ENCODE measurements around the gene TEX11.
"Not testable (repeated sequence)": the region's sequence is repeated elsewhere in the genome, so short reads cannot be mapped to it uniquely, and the experiment has no call there.

Gene TEX11

GRCh38 chrX:70621743-70622142, 286.8 kb downstream of the TEX11 start:
- no peaks in the 10 kb centered on the region for H3K36me3 ChIP-seq (ENCODE audit: control insufficient read depth in 5 of 5, insufficient read depth in 5 of 5, low read length in 5 of 5)

GRCh38 chrX:70618467-70618866, 290.0 kb downstream of the TEX11 start:
- H3K36me3 ChIP-seq (ENCODE audit: control insufficient read depth in 5 of 5, insufficient read depth in 5 of 5, low read length in 5 of 5), result no peaks in the 10 kb centered on the region
- no peak overlapping the region for H3K4me3 ChIP-seq (ENCODE audit: low read depth in 1 of 5, low read length in 5 of 5)

More at GRCh38 chrX:70621743-70622142, 286.8 kb downstream of the TEX11 start:
- peaks cover 0 to 14% (median 0%) of the 10 kb centered on the region in 5 donors for H3K27me3 ChIP-seq (ENCODE audit: control insufficient read depth in 5 of 5, insufficient read depth in 4 of 5, low read length in 5 of 5)
- no peak overlapping the region for H3K4me3 ChIP-seq (ENCODE audit: low read depth in 1 of 5, low read length in 5 of 5)
- H3K9ac ChIP-seq (ENCODE audit: low read length in 5 of 5), result no peak overlapping the region
- H3K9me3 ChIP-seq (ENCODE audit: control insufficient read depth in 5 of 5, low read length in 5 of 5), result no peaks in the 10 kb centered on the region
- no peaks in the 10 kb centered on the region for H3K4me1 ChIP-seq (ENCODE audit: control insufficient read depth in 5 of 5, insufficient read depth in 5 of 5, low read length in 5 of 5)
- no peak overlapping the region for H3K27ac ChIP-seq (ENCODE audit: low read depth, low read length)

GRCh38 chrX:70613295-70613694, 295.2 kb downstream of the TEX11 start:
- H3K4me3 ChIP-seq (ENCODE audit: low read depth in 1 of 5, low read length in 5 of 5), result no peak overlapping the region

More at GRCh38 chrX:70618467-70618866, 290.0 kb downstream of the TEX11 start:
- Histone ChIP-seq H3K27me3 (ENCODE audit: control insufficient read depth in 5 of 5, insufficient read depth in 4 of 5, low read length in 5 of 5) (peaks cover 0 to 17% (median 2%) of the 10 kb centered on the region in 5 donors), H3K4me1 (ENCODE audit: control insufficient read depth in 5 of 5, insufficient read depth in 5 of 5, low read length in 5 of 5) (no peaks in the 10 kb centered on the region), H3K27ac (ENCODE audit: low read depth, low read length) (no peak overlapping the region), H3K9ac (ENCODE audit: low read length in 5 of 5) (no peak overlapping the region), H3K9me3 (ENCODE audit: control insufficient read depth in 5 of 5, low read length in 5 of 5) (no peaks in the 10 kb centered on the region)

GRCh38 chrX:70605352-70605751, 303.2 kb downstream of the TEX11 start:
- H3K9me3 ChIP-seq (ENCODE audit: control insufficient read depth in 5 of 5, low read length in 5 of 5), result no peaks in the 10 kb centered on the region
- no peak overlapping the region for H3K9ac ChIP-seq (ENCODE audit: low read length in 5 of 5)
- no peaks in the 10 kb centered on the region for H3K27me3 ChIP-seq (ENCODE audit: control insufficient read depth in 5 of 5, insufficient read depth in 4 of 5, low read length in 5 of 5)
- no peaks in the 10 kb centered on the region for H3K36me3 ChIP-seq (ENCODE audit: control insufficient read depth in 5 of 5, insufficient read depth in 5 of 5, low read length in 5 of 5)
- no peak overlapping the region for H3K27ac ChIP-seq (ENCODE audit: low read depth, low read length)
- H3K4me1 ChIP-seq (ENCODE audit: control insufficient read depth in 5 of 5, insufficient read depth in 5 of 5, low read length in 5 of 5), result no peaks in the 10 kb centered on the region
- H3K4me3 ChIP-seq (ENCODE audit: low read depth in 1 of 5, low read length in 5 of 5), result no peak overlapping the region

More at GRCh38 chrX:70613295-70613694, 295.2 kb downstream of the TEX11 start:
- H3K9me3 ChIP-seq (ENCODE audit: control insufficient read depth in 5 of 5, low read length in 5 of 5), result no peaks in the 10 kb centered on the region
- H3K36me3 ChIP-seq (ENCODE audit: control insufficient read depth in 5 of 5, insufficient read depth in 5 of 5, low read length in 5 of 5), result no peaks in the 10 kb centered on the region
- no peak overlapping the region for H3K9ac ChIP-seq (ENCODE audit: low read length in 5 of 5)
- H3K27me3 ChIP-seq (ENCODE audit: control insufficient read depth in 5 of 5, insufficient read depth in 4 of 5, low read length in 5 of 5), result peaks cover 0 to 21% (median 7%) of the 10 kb centered on the region in 5 donors
- H3K27ac ChIP-seq (ENCODE audit: low read depth, low read length), result no peak overlapping the region
- no peaks in the 10 kb centered on the region for H3K4me1 ChIP-seq (ENCODE audit: control insufficient read depth in 5 of 5, insufficient read depth in 5 of 5, low read length in 5 of 5)

GRCh38 chrX:70592091-70592490, 316.4 kb downstream of the TEX11 start:
- Histone ChIP-seq H3K27me3 (ENCODE audit: control insufficient read depth in 5 of 5, insufficient read depth in 4 of 5, low read length in 5 of 5) (peaks cover 0 to 5% (median 0%) of the 10 kb centered on the region in 5 donors), H3K27ac (ENCODE audit: low read depth, low read length) (no peak overlapping the region)

GRCh38 chrX:70587158-70587557, 321.4 kb downstream of the TEX11 start:
- H3K4me1 ChIP-seq (ENCODE audit: control insufficient read depth in 5 of 5, insufficient read depth in 5 of 5, low read length in 5 of 5); H3K27ac ChIP-seq (ENCODE audit: low read depth, low read length); H3K36me3 ChIP-seq (ENCODE audit: control insufficient read depth in 5 of 5, insufficient read depth in 5 of 5, low read length in 5 of 5); H3K27me3 ChIP-seq (ENCODE audit: control insufficient read depth in 5 of 5, insufficient read depth in 4 of 5, low read length in 5 of 5); H3K4me3 ChIP-seq (ENCODE audit: low read depth in 1 of 5, low read length in 5 of 5); H3K9ac ChIP-seq (ENCODE audit: low read length in 5 of 5): not testable (repeated sequence)
- H3K9me3 ChIP-seq (ENCODE audit: control insufficient read depth in 5 of 5, low read length in 5 of 5), result peaks cover 0 to 18% (median 3%) of the 10 kb centered on the region in 5 donors

More at GRCh38 chrX:70592091-70592490, 316.4 kb downstream of the TEX11 start:
- H3K4me3 ChIP-seq (ENCODE audit: low read depth in 1 of 5, low read length in 5 of 5), result no peak overlapping the region
- no peaks in the 10 kb centered on the region for H3K36me3 ChIP-seq (ENCODE audit: control insufficient read depth in 5 of 5, insufficient read depth in 5 of 5, low read length in 5 of 5)
- H3K4me1 ChIP-seq (ENCODE audit: control insufficient read depth in 5 of 5, insufficient read depth in 5 of 5, low read length in 5 of 5), result no peaks in the 10 kb centered on the region
- H3K9ac ChIP-seq (ENCODE audit: low read length in 5 of 5), result no peak overlapping the region
- H3K9me3 ChIP-seq (ENCODE audit: control insufficient read depth in 5 of 5, low read length in 5 of 5), result peaks cover 0 to 8% (median 6%) of the 10 kb centered on the region in 5 donors

- Histone ChIP-seq H3K27me3 (ENCODE audit: control insufficient read depth in 5 of 5, insufficient read depth in 4 of 5, low read length in 5 of 5) (peaks cover 0 to 5% (median 0%) of the 10 kb centered on the region in 5 donors), H3K27ac (ENCODE audit: low read depth, low read length) (no peak overlapping the region), H3K36me3 (ENCODE audit: control insufficient read depth in 5 of 5, insufficient read depth in 5 of 5, low read length in 5 of 5) (no peaks in the 10 kb centered on the region), H3K4me3 (ENCODE audit: low read depth in 1 of 5, low read length in 5 of 5) (no peak overlapping the region), H3K4me1 (ENCODE audit: control insufficient read depth in 5 of 5, insufficient read depth in 5 of 5, low read length in 5 of 5) (no peaks in the 10 kb centered on the region), H3K9me3 (ENCODE audit: control insufficient read depth in 5 of 5, low read length in 5 of 5) (peaks cover 5 to 23% (median 18%) of the 10 kb centered on the region in 5 donors), H3K9ac (ENCODE audit: low read length in 5 of 5) (no peak overlapping the region)
Measured at GRCh38 chrX:70577442-70577841, 331.1 kb downstream of the TEX11 start.

- H3K27ac ChIP-seq (ENCODE audit: low read depth, low read length); H3K4me1 ChIP-seq (ENCODE audit: control insufficient read depth in 5 of 5, insufficient read depth in 5 of 5, low read length in 5 of 5); H3K4me3 ChIP-seq (ENCODE audit: low read depth in 1 of 5, low read length in 5 of 5); H3K9me3 ChIP-seq (ENCODE audit: control insufficient read depth in 5 of 5, low read length in 5 of 5); H3K9ac ChIP-seq (ENCODE audit: low read length in 5 of 5); H3K27me3 ChIP-seq (ENCODE audit: control insufficient read depth in 5 of 5, insufficient read depth in 4 of 5, low read length in 5 of 5); H3K36me3 ChIP-seq (ENCODE audit: control insufficient read depth in 5 of 5, insufficient read depth in 5 of 5, low read length in 5 of 5): not testable (repeated sequence)
Measured at GRCh38 chrX:70569922-70570576, 338.5 kb downstream of the TEX11 start.

GRCh38 chrX:70554948-70555347, 353.6 kb downstream of the TEX11 start:
- H3K9ac ChIP-seq (ENCODE audit: low read length in 5 of 5), result no peak overlapping the region
- no peaks in the 10 kb centered on the region for H3K36me3 ChIP-seq (ENCODE audit: control insufficient read depth in 5 of 5, insufficient read depth in 5 of 5, low read length in 5 of 5)
- no peak overlapping the region for H3K27ac ChIP-seq (ENCODE audit: low read depth, low read length)
- no peak overlapping the region for H3K4me3 ChIP-seq (ENCODE audit: low read depth in 1 of 5, low read length in 5 of 5)
- peaks cover 0 to 6% (median 0%) of the 10 kb centered on the region in 5 donors for H3K27me3 ChIP-seq (ENCODE audit: control insufficient read depth in 5 of 5, insufficient read depth in 4 of 5, low read length in 5 of 5)
- H3K4me1 ChIP-seq (ENCODE audit: control insufficient read depth in 5 of 5, insufficient read depth in 5 of 5, low read length in 5 of 5), result no peaks in the 10 kb centered on the region
- peaks cover 0 to 13% (median 12%) of the 10 kb centered on the region in 5 donors for H3K9me3 ChIP-seq (ENCODE audit: control insufficient read depth in 5 of 5, low read length in 5 of 5)

- H3K4me1 ChIP-seq (ENCODE audit: control insufficient read depth in 5 of 5, insufficient read depth in 5 of 5, low read length in 5 of 5), result no peaks in the 10 kb centered on the region
- H3K27me3 ChIP-seq (ENCODE audit: control insufficient read depth in 5 of 5, insufficient read depth in 4 of 5, low read length in 5 of 5), result peaks cover 0 to 6% (median under 1%) of the 10 kb centered on the region in 5 donors
- no peak overlapping the region for H3K9ac ChIP-seq (ENCODE audit: low read length in 5 of 5)
- no peaks in the 10 kb centered on the region for H3K36me3 ChIP-seq (ENCODE audit: control insufficient read depth in 5 of 5, insufficient read depth in 5 of 5, low read length in 5 of 5)
- peaks cover 0 to 9% (median 8%) of the 10 kb centered on the region in 5 donors for H3K9me3 ChIP-seq (ENCODE audit: control insufficient read depth in 5 of 5, low read length in 5 of 5)
- no peak overlapping the region for H3K4me3 ChIP-seq (ENCODE audit: low read depth in 1 of 5, low read length in 5 of 5)
- H3K27ac ChIP-seq (ENCODE audit: low read depth, low read length), result no peak overlapping the region
Measured at GRCh38 chrX:70554523-70554922, 354.0 kb downstream of the TEX11 start.
